HEK293T (cell line): ENCODE measurements around the gene ZSCAN20.

Experiments
- CTCF ChIA-PET: fragments of 350-600 bp; formaldehyde crosslinking; extraction: SDS; loops from one replicate; lab custom pipeline; 2021; ENCODE audit warnings: antibody characterized with exemption, inconsistent platforms; lab: Yijun Ruan, JAX
- POLR2A ChIA-PET: fragments of 350-600 bp; formaldehyde crosslinking; extraction: SDS; loops from one replicate; lab custom pipeline; 2020; ENCODE audit warnings: antibody characterized with exemption, inconsistent platforms; lab: Yijun Ruan, JAX
- DNase-seq: peaks from one replicate; pipeline ENCODE4 v3.0.0; 2012; ENCODE audit warnings: mixed read lengths; ENCODE audit errors: extremely low spot score
- ARNT ChIP-seq: fragments of 450-650 bp; IDR thresholded peaks from 2 replicates; pipeline ENCODE4 v1.6.1; 2017; ENCODE audit warnings: mild to moderate bottlenecking
- BHLHE40 ChIP-seq: fragments of 450-650 bp; IDR thresholded peaks from 2 replicates; pipeline ENCODE4 v1.6.1; 2016; ENCODE audit warnings: mild to moderate bottlenecking, moderate library complexity, borderline replicate concordance
- CTBP1 ChIP-seq: fragments of 450-650 bp; IDR thresholded peaks from 2 replicates; pipeline ENCODE4 v1.6.1; 2016; ENCODE audit warnings: borderline replicate concordance
- ELF4 ChIP-seq: fragments of 450-650 bp; IDR thresholded peaks from 2 replicates; pipeline ENCODE4 v1.6.1; 2017; ENCODE audit warnings: antibody characterized with exemption
- FOXA1 ChIP-seq: fragments of 450-650 bp; IDR thresholded peaks from 2 replicates; pipeline ENCODE4 v1.6.1; 2016; ENCODE audit warnings: mild to moderate bottlenecking
- FOXK2 ChIP-seq: fragments of 450-650 bp; IDR thresholded peaks from 2 replicates; pipeline ENCODE4 v1.6.1; 2016; ENCODE audit warnings: mild to moderate bottlenecking
- FOXM1 ChIP-seq: fragments of 450-650 bp; IDR thresholded peaks from 2 replicates; pipeline ENCODE4 v1.6.1; 2017; ENCODE audit warnings: mild to moderate bottlenecking, borderline replicate concordance
- HDGF ChIP-seq: fragments of 450-650 bp; IDR thresholded peaks from 2 replicates; pipeline ENCODE4 v1.6.1; 2017; ENCODE audit warnings: antibody characterized with exemption, borderline replicate concordance
- L3MBTL2 ChIP-seq: fragments of 450-650 bp; conservative IDR thresholded peaks from 2 replicates; pipeline ENCODE4 v1.6.1; 2016; ENCODE audit warnings: mild to moderate bottlenecking
- LEF1 ChIP-seq: fragments of 450-650 bp; IDR thresholded peaks from 2 replicates; pipeline ENCODE4 v1.6.1; 2017; ENCODE audit warnings: mild to moderate bottlenecking, borderline replicate concordance
- NFRKB ChIP-seq: fragments of 450-650 bp; IDR thresholded peaks from 2 replicates; pipeline ENCODE4 v1.6.1; 2016; ENCODE audit warnings: mild to moderate bottlenecking, moderate library complexity
- SP1 ChIP-seq: fragments of 450-650 bp; IDR thresholded peaks from 2 replicates; pipeline ENCODE4 v1.6.1; 2017
- SUZ12 ChIP-seq: fragments of 450-650 bp; IDR thresholded peaks from 2 replicates; pipeline ENCODE4 v1.6.1; 2016; ENCODE audit warnings: mild to moderate bottlenecking
- TARDBP ChIP-seq: fragments of 450-650 bp; IDR thresholded peaks from 2 replicates; pipeline ENCODE4 v1.6.1; 2016
- ZNF384 ChIP-seq: fragments of 450-650 bp; IDR thresholded peaks from 2 replicates; pipeline ENCODE4 v1.6.1; 2016
- TF ChIP-seq, protein P1 (sequence below): fragments of 450-650 bp; IDR thresholded peaks from 2 replicates; pipeline ENCODE4 v1.6.1; 2016

Gene ZSCAN20

DNA sequence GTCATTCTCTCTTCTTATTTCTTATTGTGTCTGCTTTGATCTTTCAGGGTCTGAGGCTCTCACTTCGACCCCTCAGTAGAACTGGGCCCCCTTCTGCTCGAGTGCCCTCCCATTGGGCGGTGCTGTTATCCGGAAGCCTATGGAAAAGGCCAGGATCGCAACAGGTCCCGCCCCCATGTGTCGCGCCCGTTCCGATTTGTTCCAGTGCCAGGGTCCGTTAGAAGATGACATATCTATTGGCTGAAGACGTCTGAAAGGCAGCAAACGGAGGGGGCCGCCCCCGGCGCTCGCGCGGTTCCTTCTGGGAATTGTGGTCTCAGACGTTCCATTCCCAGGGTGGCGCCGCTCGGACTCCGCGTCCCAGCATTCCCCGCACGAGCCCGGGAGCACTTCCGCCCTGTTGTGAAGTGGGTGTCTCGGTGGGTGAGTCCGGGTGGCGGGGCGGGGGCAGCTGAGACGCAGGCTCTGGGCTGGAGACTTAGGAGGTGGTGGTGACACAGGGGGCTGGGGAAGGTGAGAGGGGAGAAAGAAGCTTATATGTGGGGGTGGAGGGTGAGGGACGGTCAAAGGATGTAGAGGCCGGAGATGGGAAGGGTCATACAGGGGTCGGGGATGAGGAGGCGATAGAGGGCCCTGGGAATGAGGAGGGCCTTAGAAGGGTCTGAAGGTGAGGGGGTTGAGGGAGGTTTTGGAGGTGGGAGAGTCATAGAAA is at the start of gene ZSCAN20:
TSS of gene ZSCAN20 (plus strand) at position 377 of the 712 bp plus-strand sequence. CDS start 6,644 bp downstream, outside the sequence.
- POLR2A ChIA-PET: interaction anchor here (1.0 to 1.8 kb wide), 6 partner anchors 17 to 345 kb away, joined by 3 to 5 read pairs (median 4); no protein-coding TSS in a partner anchor

DNA sequence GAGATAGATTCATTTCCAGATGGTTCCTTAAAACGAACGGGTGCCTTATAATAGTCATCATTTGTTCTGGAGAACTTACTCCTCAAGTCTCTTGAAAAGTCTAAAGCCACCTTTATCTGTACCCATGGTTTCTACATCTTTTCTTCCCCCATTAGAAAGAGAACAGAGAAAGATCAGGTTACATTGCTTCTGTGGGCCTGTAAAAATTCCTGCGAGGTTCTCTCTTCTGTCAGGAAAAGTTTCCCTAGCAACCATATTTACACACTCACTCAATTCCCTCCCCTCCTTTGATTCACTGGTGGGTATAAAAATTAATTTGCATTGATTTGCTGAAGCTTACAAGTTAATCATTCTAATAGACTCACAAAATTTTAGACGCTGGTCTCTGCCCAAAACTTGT is 48.2 kb upstream of the ZSCAN20 start:
- TF ChIP-seq FOXA1 (no peak), HDGF (no peak), ZNF384 (no peak), L3MBTL2 (no peak), BHLHE40 (no peak), SP1 (no peak), NFRKB (no peak)
- TF ChIP-seq, protein P1, sequence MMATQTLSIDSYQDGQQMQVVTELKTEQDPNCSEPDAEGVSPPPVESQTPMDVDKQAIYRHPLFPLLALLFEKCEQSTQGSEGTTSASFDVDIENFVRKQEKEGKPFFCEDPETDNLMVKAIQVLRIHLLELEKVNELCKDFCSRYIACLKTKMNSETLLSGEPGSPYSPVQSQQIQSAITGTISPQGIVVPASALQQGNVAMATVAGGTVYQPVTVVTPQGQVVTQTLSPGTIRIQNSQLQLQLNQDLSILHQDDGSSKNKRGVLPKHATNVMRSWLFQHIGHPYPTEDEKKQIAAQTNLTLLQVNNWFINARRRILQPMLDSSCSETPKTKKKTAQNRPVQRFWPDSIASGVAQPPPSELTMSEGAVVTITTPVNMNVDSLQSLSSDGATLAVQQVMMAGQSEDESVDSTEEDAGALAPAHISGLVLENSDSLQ: no peak
- ChIA-PET POLR2A (no interaction called here), CTCF (no interaction called here)
- no peak for DNase-seq

More for the DNA sequence above, at the start of gene ZSCAN20:
- CTCF ChIA-PET: interaction anchor here (1.8 to 4.0 kb wide), 2 partner anchors 17 to 177 kb away, joined by 11 to 27 read pairs; no protein-coding TSS in a partner anchor
- peak; percentile 99 for DNase-seq
- TF ChIP-seq SUZ12 (no peak), L3MBTL2 (peak; percentile 47), CTBP1 (no peak; the same call in 1 of the 2 replicates), ELF4 (peak; percentile 77)
- TF ChIP-seq, protein P1: peak; percentile 99

DNA sequence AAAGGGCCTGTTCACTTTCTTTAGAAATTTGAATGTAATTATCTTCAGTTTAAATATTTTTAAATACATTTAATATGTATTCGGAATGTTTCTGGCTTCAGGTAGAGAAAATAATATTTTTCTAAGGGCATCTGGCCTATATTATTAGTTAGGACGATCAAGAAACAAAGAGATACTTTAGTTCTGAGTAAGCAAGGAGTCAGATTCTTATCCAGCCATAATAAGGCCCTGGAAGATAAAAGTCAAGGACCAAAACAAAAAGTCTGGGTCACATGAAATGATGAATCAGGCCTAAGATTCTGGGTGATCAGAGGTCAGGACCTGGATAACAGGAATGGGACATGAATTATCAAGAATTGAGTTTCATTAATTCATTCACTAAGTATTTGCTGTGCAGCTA is 47.8 kb upstream of the ZSCAN20 start:
- CTCF ChIA-PET: no interaction called here
- POLR2A ChIA-PET: no interaction called here
- TF ChIP-seq FOXM1 (no peak), ZNF384 (no peak), TARDBP (no peak), ARNT (no peak), CTBP1 (no peak), FOXK2 (no peak), HDGF (no peak), NFRKB (no peak), LEF1 (no peak)
- TF ChIP-seq, protein P1: no peak

DNA sequence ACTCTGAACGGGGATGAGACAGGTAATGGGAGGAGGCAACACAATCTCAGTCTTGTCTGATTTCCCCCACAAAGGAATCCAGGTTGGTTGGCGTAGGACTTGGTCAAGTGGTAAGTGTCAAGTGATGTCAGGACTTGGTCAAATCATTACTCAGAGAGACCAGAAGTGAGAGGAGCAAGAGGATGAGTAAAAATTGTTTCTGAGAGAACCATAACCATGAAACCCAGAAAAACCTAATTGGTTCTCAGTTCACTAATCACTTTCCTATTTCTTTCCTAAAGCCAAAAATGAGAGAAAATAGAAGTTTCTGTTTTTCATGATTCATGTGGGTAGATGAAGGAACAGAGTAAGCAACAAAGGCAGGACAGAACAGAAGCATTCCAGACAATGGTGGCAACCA is 46.5 kb upstream of the ZSCAN20 start:
- ChIA-PET POLR2A (no interaction called here), CTCF (no interaction called here)
- TF ChIP-seq L3MBTL2 (no peak), ZNF384 (no peak), FOXA1 (no peak), SP1 (no peak), LEF1 (no peak), CTBP1 (no peak), SUZ12 (no peak), ARNT (no peak), HDGF (no peak)
- DNase-seq: no peak

More for the DNA sequence above, 47.8 kb upstream of the ZSCAN20 start:
- no peak for DNase-seq

DNA sequence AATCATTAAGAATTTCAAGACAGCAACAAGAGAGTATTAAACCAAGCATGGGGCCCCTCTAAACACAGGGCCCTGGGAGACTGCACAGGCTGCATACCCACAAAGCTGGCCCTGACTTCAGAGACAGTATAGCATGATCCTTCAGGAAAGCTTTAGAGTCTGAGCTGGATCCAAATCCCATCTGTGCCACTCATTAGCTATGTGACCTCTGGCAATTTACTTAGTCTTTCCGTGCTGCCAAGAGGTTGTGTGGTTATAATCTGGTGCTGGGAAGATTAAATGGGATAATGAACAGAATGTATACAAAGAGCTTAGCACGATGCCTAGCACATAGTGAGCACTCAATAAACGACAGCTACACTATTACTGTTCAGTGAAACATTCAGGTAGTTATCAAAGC is 45.5 kb upstream of the ZSCAN20 start:
- TF ChIP-seq L3MBTL2: no peak
- no peak for TF ChIP-seq ELF4
- no peak for TF ChIP-seq NFRKB
- TF ChIP-seq TARDBP: no peak
- TF ChIP-seq CTBP1: no peak
- no peak for TF ChIP-seq ZNF384
- TF ChIP-seq SP1: no peak
- TF ChIP-seq HDGF: no peak
- TF ChIP-seq FOXM1: no peak
- TF ChIP-seq FOXA1: no peak
- TF ChIP-seq LEF1: no peak
- TF ChIP-seq, protein P1: no peak
- no peak for TF ChIP-seq ARNT
- TF ChIP-seq SUZ12: no peak
- TF ChIP-seq FOXK2: no peak
- TF ChIP-seq BHLHE40: no peak
- ChIA-PET CTCF (no interaction called here), POLR2A (no interaction called here)
- DNase-seq: no peak

DNA sequence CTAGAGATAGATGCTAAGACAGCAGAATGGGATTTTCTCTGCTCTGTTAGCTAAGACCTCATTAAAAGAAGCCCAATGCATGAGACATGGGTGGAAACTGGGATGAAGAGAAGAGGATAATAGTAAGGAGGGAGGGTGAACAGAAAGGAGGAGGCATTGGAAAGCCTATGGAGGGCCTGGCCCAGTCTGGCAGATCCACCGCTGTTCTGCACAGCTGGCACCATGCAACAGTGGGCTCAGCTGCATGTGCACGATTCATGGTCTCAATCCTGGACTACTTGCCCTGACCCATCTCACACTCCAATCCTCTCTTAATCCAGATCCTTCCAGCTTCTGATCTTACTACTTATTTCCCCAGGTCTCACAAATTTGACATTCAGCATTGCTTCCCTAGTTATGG is 43.8 kb upstream of the ZSCAN20 start:
- TF ChIP-seq FOXK2: no peak
- TF ChIP-seq TARDBP: no peak
- TF ChIP-seq BHLHE40: no peak
- no peak for TF ChIP-seq CTBP1
- ChIA-PET CTCF (no interaction called here), POLR2A (no interaction called here)
- DNase-seq: no peak
